OCI-LY7 (cell line): ENCODE results near the gene DNAJB12.
"Not testable (repeated sequence)": the region's sequence is repeated elsewhere in the genome, so short reads cannot be mapped to it uniquely, and the experiment has no call there.

Experiments
- CTCF ChIP-seq: fragments of 200-600 bp; sonication (generic); conservative IDR thresholded peaks from 2 replicates; pipeline ENCODE4 v1.5.1; 2014; ENCODE audit warnings: mild to moderate bottlenecking, antibody characterized with exemption, low read length, moderate library complexity, mixed read lengths
- EZH2phosphoT487 ChIP-seq: fragments of 200-600 bp; sonication (generic); IDR thresholded peaks from 2 replicates; pipeline ENCODE4 v1.6.1; 2018; ENCODE audit warnings: low read depth, borderline replicate concordance, mild to moderate bottlenecking, mixed run types, antibody characterized with exemption, low read length, moderate library complexity, mixed read lengths

- not testable (repeated sequence) for TF ChIP-seq CTCF, EZH2phosphoT487
Measured at GRCh38 chr10:72395581-72395980, 40.9 kb upstream of the DNAJB12 start.
